Astrocyte of the cerebellum (primary cell): ENCODE results near the gene CA14.

Source experiments
- DNase-seq: peaks from one replicate; pipeline ENCODE4 v3.0.0-alpha.2; 2011; ENCODE audit warnings: low read depth
- H3K4me3 ChIP-seq: 2 replicates; pipeline ENCODE4 v1.5.1; 2011; ENCODE audit warnings: mild to moderate bottlenecking, low read depth, low read length, moderate library complexity
- in situ Hi-C: cut with HindIII; loops from 2 replicates; pipeline ENCODE4 v1.10.0; 2017; ENCODE audit warnings: low sequenced_read_pairs
- TF ChIP-seq, protein P1 (sequence below): IDR thresholded peaks from 2 replicates; pipeline ENCODE4 v1.5.1; 2012; ENCODE audit warnings: low read length, low read depth, moderate library complexity, mild to moderate bottlenecking; ENCODE audit errors: missing control alignments

The CA14 gene

DNA sequence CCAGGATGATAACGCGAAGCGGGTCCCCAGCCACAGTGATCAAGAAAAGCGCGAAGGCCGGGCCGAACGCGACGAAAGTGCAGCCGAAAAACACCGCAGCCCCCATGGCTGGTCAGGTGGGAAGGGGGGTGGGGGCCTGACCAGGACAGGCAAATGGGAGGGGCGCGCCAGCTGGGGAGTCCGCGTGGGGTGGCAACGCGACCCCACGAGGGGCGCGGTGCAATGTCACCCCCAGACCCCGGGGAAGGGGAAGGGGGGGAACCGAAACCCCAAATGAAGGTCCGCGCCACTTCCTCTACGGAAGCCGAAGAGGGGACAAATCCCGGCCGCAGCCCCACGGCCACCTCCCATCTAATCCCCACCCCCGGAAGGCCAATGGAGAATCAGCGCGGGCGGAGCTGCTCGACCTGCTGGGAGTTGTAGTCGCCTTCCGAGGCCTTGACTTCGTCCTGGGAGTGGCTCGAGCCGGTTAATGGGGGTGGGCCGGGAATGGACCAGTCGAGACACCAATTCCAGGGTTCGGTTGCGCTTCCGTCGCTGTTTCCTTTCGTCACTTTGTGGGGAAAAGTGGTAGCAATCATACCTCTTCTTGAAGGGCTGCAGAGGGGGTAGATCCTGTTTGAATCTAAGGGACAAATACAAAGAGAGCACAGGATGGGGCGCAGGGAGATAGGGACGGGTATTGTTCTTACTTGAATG, 11.3 kb downstream of the CA14 start, which contains the start of gene APH1A:
APH1A (minus strand) TSS at position 312 of the 699 bp plus-strand sequence; CDS start at position 106, 206 bp downstream.
- in situ Hi-C loops: no loop called here
- TF ChIP-seq, protein P1, sequence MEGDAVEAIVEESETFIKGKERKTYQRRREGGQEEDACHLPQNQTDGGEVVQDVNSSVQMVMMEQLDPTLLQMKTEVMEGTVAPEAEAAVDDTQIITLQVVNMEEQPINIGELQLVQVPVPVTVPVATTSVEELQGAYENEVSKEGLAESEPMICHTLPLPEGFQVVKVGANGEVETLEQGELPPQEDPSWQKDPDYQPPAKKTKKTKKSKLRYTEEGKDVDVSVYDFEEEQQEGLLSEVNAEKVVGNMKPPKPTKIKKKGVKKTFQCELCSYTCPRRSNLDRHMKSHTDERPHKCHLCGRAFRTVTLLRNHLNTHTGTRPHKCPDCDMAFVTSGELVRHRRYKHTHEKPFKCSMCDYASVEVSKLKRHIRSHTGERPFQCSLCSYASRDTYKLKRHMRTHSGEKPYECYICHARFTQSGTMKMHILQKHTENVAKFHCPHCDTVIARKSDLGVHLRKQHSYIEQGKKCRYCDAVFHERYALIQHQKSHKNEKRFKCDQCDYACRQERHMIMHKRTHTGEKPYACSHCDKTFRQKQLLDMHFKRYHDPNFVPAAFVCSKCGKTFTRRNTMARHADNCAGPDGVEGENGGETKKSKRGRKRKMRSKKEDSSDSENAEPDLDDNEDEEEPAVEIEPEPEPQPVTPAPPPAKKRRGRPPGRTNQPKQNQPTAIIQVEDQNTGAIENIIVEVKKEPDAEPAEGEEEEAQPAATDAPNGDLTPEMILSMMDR: no peak
- DNase-seq: peak; percentile 89
- H3K4me3 ChIP-seq: peak within 1 kb of the TSS; percentile 70

DNA sequence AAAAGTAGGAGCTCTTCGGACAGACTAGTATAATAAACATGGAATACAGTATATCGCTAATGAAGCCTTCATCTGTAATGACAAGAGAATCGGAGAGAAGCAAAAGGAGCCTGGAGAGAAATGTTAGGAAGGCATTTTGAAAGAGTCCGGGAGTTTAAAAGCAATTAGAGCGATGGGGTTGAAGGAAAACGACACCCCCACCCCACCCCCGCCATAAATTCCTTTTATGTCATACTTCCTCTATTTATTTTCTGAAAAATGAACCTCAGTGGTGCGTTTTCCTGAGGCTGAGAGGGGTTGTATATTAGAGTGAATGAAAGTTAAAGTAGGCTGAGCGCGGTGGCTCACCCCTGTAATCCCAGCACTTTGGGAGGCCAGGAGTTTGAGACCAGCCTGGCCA, 11.9 kb downstream of the CA14 start:
- no peak for DNase-seq
- peak overlapping the region; percentile 70 for H3K4me3 ChIP-seq
- in situ Hi-C loops: no loop called here
- TF ChIP-seq, protein P1: no peak

DNA sequence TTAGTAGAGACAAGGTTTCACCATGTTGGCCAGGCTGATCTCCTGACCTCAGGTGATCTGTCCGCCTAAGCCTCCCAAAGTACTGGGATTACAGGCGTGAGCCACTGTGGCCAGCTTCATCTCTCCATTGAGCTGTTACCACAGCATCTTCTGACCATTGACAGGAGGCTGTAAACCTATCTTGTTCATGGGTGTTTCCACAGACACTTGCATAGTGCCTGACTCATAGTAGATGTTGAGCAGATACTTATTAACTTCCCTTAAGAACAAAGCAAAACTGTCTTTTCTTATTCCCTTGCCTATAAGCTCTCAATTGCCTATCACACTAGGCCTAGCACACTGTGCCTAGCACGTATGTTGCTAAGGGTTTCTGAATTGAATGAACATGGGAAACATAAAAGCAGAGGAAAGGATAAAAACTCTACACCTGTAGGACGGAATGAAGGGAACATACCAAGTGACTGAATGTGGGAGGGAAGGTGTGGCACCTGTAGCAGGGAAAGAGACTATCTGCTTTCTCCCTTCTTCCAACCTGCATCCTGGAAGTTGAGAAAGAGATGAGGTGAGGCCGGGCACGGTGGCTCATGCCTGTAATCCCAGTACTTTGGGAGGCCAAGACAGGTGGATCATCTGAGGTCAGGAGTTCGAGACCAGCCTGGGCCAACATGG, 13.9 kb downstream of the CA14 start:
- DNase-seq: no peak
- no peak overlapping the region for H3K4me3 ChIP-seq
- in situ Hi-C loops: no loop called here
- TF ChIP-seq, protein P1: no peak

DNA sequence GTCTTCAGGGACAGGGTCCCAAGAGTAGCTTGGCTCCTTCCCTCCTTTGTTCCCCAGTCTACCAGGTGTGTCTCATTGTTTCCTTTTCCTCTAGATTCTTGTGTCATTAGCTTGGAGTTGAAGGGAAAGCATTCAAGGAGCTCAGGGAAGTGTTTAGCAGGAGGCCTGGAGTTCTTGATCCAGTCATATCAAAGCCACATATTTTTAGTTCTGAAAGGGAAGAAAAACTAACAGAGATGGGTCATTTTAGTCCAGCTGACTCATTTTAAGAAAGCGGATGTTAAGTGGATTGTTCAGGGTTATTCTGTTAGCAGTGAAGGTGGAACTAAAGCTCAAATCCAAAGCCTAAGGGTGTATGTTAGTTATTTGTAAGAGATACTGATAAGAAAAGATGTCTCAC, 15.7 kb downstream of the CA14 start:
- peak overlapping the region; percentile 35 for H3K4me3 ChIP-seq
- in situ Hi-C loops: no loop called here
- TF ChIP-seq, protein P1: no peak
- no peak for DNase-seq

DNA sequence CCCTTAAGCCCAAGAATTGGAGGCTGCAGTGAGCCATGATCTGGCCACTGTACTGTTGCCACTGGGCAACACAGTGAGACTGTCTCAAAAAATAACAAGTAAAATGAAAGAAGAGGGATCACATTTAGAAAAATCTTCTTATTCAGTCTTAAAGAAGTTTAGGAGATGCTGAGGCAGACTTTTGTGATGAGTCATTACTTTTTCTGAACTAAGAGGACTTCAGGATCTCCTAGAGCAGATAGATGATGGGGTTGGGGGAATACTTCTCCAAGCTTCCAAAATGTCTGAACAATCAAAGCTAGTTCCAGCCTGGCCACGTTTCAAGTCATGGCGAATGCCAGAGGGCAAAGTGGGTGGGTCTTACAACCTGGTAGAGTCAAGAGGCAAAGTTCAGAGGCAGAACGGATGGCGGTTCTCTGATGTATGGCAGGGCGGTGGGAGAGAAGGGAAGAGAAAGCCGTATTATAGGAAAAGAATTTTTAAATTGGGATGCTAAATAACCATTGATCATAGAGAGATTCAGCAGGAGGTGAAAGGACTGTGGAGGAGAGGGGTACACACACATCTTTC, 22.6 kb downstream of the CA14 start:
- H3K4me3 ChIP-seq: no peak overlapping the region
- in situ Hi-C loops: no loop called here
- DNase-seq: no peak
- TF ChIP-seq, protein P1: no peak

DNA sequence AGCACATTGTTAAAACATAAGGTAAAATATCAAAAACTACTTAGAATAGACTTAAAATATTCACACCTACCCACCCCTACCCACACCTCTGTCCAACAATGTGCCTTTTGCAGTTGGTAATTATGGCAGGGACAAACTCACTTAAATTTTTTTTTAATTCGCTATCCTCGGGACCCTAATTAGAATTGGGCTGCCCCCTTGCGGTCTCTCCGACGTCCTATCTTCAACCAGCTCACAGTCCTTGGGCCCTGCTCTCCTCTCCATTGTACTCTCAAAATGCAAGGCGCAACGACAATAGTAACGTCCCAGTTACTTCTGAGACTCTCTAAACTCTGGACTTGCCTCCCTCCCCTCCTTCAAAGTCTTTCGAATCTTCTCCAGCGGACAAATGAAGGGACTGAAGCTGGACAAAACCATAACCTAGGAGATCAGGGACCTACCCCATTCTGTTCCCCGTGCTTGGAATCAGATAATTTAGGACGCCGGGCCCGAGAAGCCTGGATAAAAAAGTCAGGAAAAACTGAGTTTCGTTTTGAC, 23.7 kb downstream of the CA14 start:
- peak; percentile 46 for DNase-seq
- in situ Hi-C loops: no loop called here

More for the DNA sequence above, 23.7 kb downstream of the CA14 start:
- TF ChIP-seq, protein P1: peak; percentile 75
- H3K4me3 ChIP-seq: peak overlapping the region; percentile 51
